ENCODE data around the gene COG5. TPM values are rescaled to one million over a fixed set of nuclear protein-coding genes. Genes with fewer than 3 reads are reported as not detected.

The COG5 gene
- total RNA-seq, 1 experiment from 2014 or later: 20.2 TPM

- Mint-ChIP-seq H3K4me3 (no peak overlapping the region), H3K27ac (no peak overlapping the region), H3K4me1 (no peaks in the 10 kb centered on the region), H3K27me3 (ENCODE audit: low read depth) (no peaks in the 10 kb centered on the region), H3K9me3 (peaks cover 0 to 1% of the 10 kb centered on the region in 2 experiments; a peak in 1 of 5 replicates), H3K36me3 (ENCODE audit: insufficient read depth in 1 of 3, low read depth in 3 of 3) (no peaks in the 10 kb centered on the region; a peak in 1 of 7 replicates)
- H3K79me2 ChIP-seq (ENCODE audit: insufficient read depth, low read length): no peaks in the 10 kb centered on the region
- H4K5ac ChIP-seq (ENCODE audit: insufficient read length, low read depth, low read length): no peak overlapping the region
- H2AK5ac ChIP-seq (ENCODE audit: insufficient read length, low read length): no peak overlapping the region
- no peak overlapping the region for H2AFZ ChIP-seq (ENCODE audit: low read length)
- no peaks in the 10 kb centered on the region for H3K79me1 ChIP-seq (ENCODE audit: insufficient read depth, low read depth, low read length, poor library complexity, severe bottlenecking)
- no peaks in the 10 kb centered on the region for H4K20me1 ChIP-seq (ENCODE audit: control insufficient read depth, insufficient read depth, insufficient read length)
- H3K14ac ChIP-seq (ENCODE audit: insufficient read depth, low read length): no peak overlapping the region
- no peak overlapping the region for H3K23ac ChIP-seq (ENCODE audit: insufficient read length, low read depth, low read length)
- no peak overlapping the region for H4K8ac ChIP-seq (replicated peaks; ENCODE audit: insufficient read length, low read depth, low read length)
- H3K27me3 ChIP-seq (ENCODE audit: insufficient read depth, low read length): no peaks in the 10 kb centered on the region
- no peak overlapping the region for H3K56ac ChIP-seq (ENCODE audit: insufficient read length, low read depth, low read length)
- no peak overlapping the region for H3K18ac ChIP-seq (ENCODE audit: insufficient read length, low read depth, low read length)
- no peak overlapping the region for H3K9ac ChIP-seq (ENCODE audit: extremely low read depth, insufficient read length, low read length)
- H3K4me1 ChIP-seq (ENCODE audit: insufficient read depth, low read length): no peaks in the 10 kb centered on the region
- no peak overlapping the region for H2BK5ac ChIP-seq (ENCODE audit: insufficient read length, low read length)
- no peak overlapping the region for H2BK120ac ChIP-seq (ENCODE audit: low read depth, low read length, poor library complexity, severe bottlenecking)
- no peak overlapping the region for H2BK15ac ChIP-seq (ENCODE audit: low read depth, low read length)
- no peaks in the 10 kb centered on the region for H3K23me2 ChIP-seq (ENCODE audit: insufficient read length, low read depth, low read length, poor library complexity, severe bottlenecking)
- no peak overlapping the region for H3K27ac ChIP-seq (ENCODE audit: insufficient read length, low read depth, low read length)
- H2BK20ac ChIP-seq (ENCODE audit: low read depth, low read length, poor library complexity, severe bottlenecking): no peak overlapping the region
- H2BK12ac ChIP-seq (ENCODE audit: insufficient read length, low read depth, low read length): no peak overlapping the region
- TF ChIP-seq CTCF (conservative IDR thresholded peaks at IDR 0.05): no peak
- no peak overlapping the region for H3K4ac ChIP-seq (ENCODE audit: low read depth, low read length)
- H3T11ph ChIP-seq (ENCODE audit: low read length): no peak overlapping the region
- H3K9me3 ChIP-seq (ENCODE audit: control insufficient read depth, low read depth, low read length): no peaks in the 10 kb centered on the region
- DNase-seq: no peak
- H4K91ac ChIP-seq (ENCODE audit: insufficient read length, low read depth, low read length): no peak overlapping the region
- H3K4me2 ChIP-seq (ENCODE audit: insufficient read depth, insufficient read length, low read length): no peak overlapping the region
- no CpG with 5 or more reads among the region's 1 CpG for WGBS (ENCODE audit: extremely low coverage, insufficient read length, low lambda C conversion rate)
Measured at GRCh38 chr7:107442678-107443077, 121.0 kb downstream of the COG5 start.

All from H9 (cell line).